HG03280 (cell line): Measurements from ENCODE around the gene FIBCD1.

Experiments
- ATAC-seq: cut with Tn5 transposase; IDR thresholded peaks from one replicate; pipeline ENCODE4 v1.9.1; 2021; ENCODE audit warnings: mild to moderate bottlenecking, moderate library complexity; ENCODE audit not compliant: unreplicated experiment

Gene FIBCD1

GRCh38 chr9:130862747-130863146, 76.3 kb downstream of the FIBCD1 start:
- no peak for ATAC-seq

GRCh38 chr9:130862217-130862616, 76.8 kb downstream of the FIBCD1 start:
- no peak for ATAC-seq

- ATAC-seq: no peak
Measured at GRCh38 chr9:130861372-130862180, 77.5 kb downstream of the FIBCD1 start.

- ATAC-seq: no peak
Measured at GRCh38 chr9:130860458-130861316, 78.4 kb downstream of the FIBCD1 start.

GRCh38 chr9:130858739-130859705, 80.0 kb downstream of the FIBCD1 start:
- no peak for ATAC-seq

GRCh38 chr9:130857864-130858738, 80.9 kb downstream of the FIBCD1 start:
- no peak for ATAC-seq

GRCh38 chr9:130856474-130856873, 82.6 kb downstream of the FIBCD1 start:
- no peak for ATAC-seq

GRCh38 chr9:130854835-130855234, 84.2 kb downstream of the FIBCD1 start:
- no peak for ATAC-seq

GRCh38 chr9:130854092-130854491, 85.0 kb downstream of the FIBCD1 start:
- ATAC-seq: no peak

- no peak for ATAC-seq
Measured at GRCh38 chr9:130852801-130853200, 86.2 kb downstream of the FIBCD1 start.
